Gastroesophageal sphincter (tissue), 4 donors: ENCODE data around the gene EGFLAM. TPM values are rescaled to one million over a fixed set of nuclear protein-coding genes. Genes with fewer than 3 reads are reported as not detected.

Source experiments
- ATAC-seq: fragments of 150-250 bp; one replicate; pipeline ENCODE4 v1.9.1; 2016; ENCODE audit warnings: mild to moderate bottlenecking, moderate library complexity
- H3K27ac ChIP-seq, 4 donors: fragments of 200-600 bp; sonication (generic) in 3 of 4; 1 replicate in 3 of 4; 2 replicates in 1 of 4; pipeline ENCODE4 v1.5.1; 2016 to 2019
- H3K27me3 ChIP-seq: fragments of 200-600 bp; sonication (generic); one replicate; pipeline ENCODE4 v1.5.1; 2019
- H3K36me3 ChIP-seq, 2 donors: fragments of 200-600 bp; sonication (generic); one replicate each; pipeline ENCODE4 v1.5.1; 2019; ENCODE audit warnings: control low read depth in 1 of 2
- H3K4me1 ChIP-seq, 3 donors: fragments of 200-600 bp; sonication (generic); 1 replicate in 2 of 3; 2 replicates in 1 of 3; pipeline ENCODE4 v1.5.1; 2016 to 2019; ENCODE audit warnings: control low read depth in 2 of 3
- H3K4me3 ChIP-seq, 2 donors: fragments of 200-600 bp; sonication (generic); one replicate each; pipeline ENCODE4 v1.5.1; 2019; ENCODE audit warnings: mild to moderate bottlenecking in 1 of 2, moderate library complexity in 1 of 2
- H3K9me3 ChIP-seq, 3 donors: fragments of 200-600 bp; sonication (generic); one replicate each; pipeline ENCODE4 v1.5.1; 2017 to 2019; ENCODE audit warnings: control low read depth in 2 of 3
- EP300 ChIP-seq: sonication (generic); formaldehyde crosslinking; IDR thresholded peaks from one replicate; pipeline ENCODE4 v1.6.1; 2017; ENCODE audit warnings: antibody characterized with exemption, mild to moderate bottlenecking
- POLR2A ChIP-seq, 2 donors: fragments of 450-650 bp; IDR thresholded peaks; one replicate each; pipeline ENCODE4 v1.6.1; 2017; ENCODE audit warnings: antibody characterized with exemption in 2 of 2, mild to moderate bottlenecking in 2 of 2, moderate library complexity in 1 of 2
- POLR2AphosphoS5 ChIP-seq: sonication (generic); formaldehyde crosslinking; IDR thresholded peaks from one replicate; pipeline ENCODE4 v1.6.1; 2017; ENCODE audit warnings: antibody characterized with exemption
- WGBS, 2 donors: methylation state at CpG; one replicate each; pipeline ENCODE4 v1.1.5; 2018; ENCODE audit warnings: low coverage in 1 of 2; 5-methylcytosine and 5-hydroxymethylcytosine counted together
- total RNA-seq, 4 donors: library from RNA; depleted of rRNA; stranded (reverse); fragments of >200 nt; gene quantifications; one replicate each; pipeline ENCODE4 v1.1.0, GENCODE V29; 2016
- TF ChIP-seq, protein P1 (sequence below), 4 experiments: fragments of 200-600 bp in 2 of 4; fragments of 450-650 bp in 2 of 4; sonication (generic) in 1 of 4; IDR thresholded peaks; one replicate each; pipeline ENCODE4 v1.5.1; 2017 to 2019; ENCODE audit warnings: antibody characterized with exemption in 4 of 4, mild to moderate bottlenecking in 2 of 4, moderate library complexity in 2 of 4

EGFLAM gene
- total RNA-seq, 4 donors from 2014 or later = 4.8 to 8.3 (median 7.7) TPM

DNA sequence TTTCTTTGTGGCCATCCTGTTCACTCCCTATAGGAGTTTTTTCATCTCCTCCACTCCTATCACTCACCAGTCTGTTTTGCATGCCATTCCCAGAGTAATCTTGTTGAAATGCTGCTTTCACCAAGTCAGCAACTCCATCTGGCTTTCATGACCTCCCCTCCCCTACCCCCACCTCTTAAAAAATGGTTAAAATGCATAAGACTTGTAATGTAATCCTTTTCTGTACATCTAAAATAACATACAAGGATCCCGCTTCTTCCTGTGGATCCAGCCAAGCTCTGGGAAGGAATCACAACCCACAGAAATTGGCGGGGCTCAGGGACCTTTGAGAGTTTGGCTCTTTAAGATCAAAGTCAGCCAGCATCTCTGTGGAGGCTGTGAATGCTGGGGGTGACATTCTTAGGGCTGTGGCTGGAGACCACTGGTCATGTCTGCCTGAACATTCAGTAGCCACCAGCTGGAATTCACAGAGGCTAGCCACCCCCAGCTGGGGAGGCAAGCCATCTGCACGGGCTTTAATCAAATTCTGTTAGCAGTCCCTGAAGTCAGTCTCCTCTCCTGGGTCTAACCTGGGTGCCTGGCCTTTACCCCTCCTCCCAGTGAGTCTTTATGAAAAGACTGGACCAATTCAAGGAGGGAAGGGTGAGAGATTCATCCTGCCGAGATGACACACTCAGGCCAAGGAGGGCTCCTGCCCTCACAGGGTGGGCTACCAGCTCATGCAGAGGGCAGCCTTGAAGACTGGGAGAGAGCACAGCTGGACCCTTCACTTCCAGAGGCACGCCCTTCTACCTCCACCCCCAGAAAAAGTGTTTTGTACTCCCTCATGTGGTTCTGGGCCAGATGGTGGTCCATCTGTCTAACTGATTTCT, 165.2 kb downstream of the EGFLAM start:
- Histone ChIP-seq H3K27me3 (no peaks in the 10 kb centered on the region), H3K27ac (no peak overlapping the region), H3K4me3 (no peak overlapping the region), H3K9me3 (no peaks in the 10 kb centered on the region), H3K36me3 (no peaks in the 10 kb centered on the region), H3K4me1 (no peaks in the 10 kb centered on the region)
- no peak for ATAC-seq
- TF ChIP-seq POLR2AphosphoS5 (no peak), POLR2A (IDR thresholded peaks at IDR 0.05) (no peak), EP300 (no peak)
- TF ChIP-seq, protein P1, sequence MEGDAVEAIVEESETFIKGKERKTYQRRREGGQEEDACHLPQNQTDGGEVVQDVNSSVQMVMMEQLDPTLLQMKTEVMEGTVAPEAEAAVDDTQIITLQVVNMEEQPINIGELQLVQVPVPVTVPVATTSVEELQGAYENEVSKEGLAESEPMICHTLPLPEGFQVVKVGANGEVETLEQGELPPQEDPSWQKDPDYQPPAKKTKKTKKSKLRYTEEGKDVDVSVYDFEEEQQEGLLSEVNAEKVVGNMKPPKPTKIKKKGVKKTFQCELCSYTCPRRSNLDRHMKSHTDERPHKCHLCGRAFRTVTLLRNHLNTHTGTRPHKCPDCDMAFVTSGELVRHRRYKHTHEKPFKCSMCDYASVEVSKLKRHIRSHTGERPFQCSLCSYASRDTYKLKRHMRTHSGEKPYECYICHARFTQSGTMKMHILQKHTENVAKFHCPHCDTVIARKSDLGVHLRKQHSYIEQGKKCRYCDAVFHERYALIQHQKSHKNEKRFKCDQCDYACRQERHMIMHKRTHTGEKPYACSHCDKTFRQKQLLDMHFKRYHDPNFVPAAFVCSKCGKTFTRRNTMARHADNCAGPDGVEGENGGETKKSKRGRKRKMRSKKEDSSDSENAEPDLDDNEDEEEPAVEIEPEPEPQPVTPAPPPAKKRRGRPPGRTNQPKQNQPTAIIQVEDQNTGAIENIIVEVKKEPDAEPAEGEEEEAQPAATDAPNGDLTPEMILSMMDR (IDR thresholded peaks at IDR 0.05) = no peak
- WGBS, 2 donors = 80% methylated on average over 5 of the region's 5 CpGs; no CpG with 5 or more reads in 1 of the 2 donors

DNA sequence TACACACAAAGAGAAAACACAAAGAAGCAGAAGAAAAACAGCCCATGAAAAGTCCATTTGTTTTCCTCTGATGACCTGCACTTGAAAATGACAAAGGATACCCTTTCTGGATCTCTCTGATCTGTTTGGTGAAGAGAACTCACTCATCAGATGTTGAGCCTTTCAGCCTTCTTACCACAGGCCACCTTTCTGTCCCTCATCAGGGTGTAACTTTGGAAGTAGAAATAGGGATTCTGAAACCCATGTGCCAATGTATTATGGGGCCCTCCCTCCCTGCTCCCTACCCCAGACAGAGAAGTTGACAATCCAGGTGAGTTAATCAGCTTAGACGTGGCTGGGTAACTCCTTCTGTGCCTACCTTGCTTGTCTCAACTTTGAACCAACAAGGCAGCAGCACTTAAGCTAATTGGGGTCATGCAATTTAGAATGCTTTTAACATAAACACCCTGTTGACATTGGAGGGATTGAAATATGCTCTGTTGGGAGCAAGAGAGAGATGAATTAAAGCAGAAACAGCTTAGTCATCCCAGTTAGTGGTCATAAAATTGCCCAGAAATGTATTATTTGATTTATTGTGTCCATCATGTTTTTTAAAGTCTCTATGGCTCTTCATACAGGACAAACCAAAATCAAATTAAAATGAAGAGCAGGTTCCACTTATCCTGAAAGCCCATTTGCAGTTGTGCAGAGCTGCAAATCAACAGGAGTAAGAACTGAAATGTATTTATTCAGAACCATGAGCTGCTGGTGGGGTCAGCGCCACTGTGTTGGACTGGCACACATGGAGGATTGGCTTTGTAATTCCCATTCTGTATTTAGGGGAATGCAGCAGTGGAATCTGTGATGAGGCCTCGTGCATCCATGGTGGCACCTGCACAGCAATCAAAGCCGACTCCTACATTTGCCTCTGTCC, 166.0 kb downstream of the EGFLAM start:
- no peaks in the 10 kb centered on the region for H3K4me1 ChIP-seq
- no peak for ATAC-seq
- no peaks in the 10 kb centered on the region for H3K27me3 ChIP-seq
- H3K9me3 ChIP-seq = no peaks in the 10 kb centered on the region
- H3K4me3 ChIP-seq = no peak overlapping the region
- H3K36me3 ChIP-seq = no peaks in the 10 kb centered on the region
- H3K27ac ChIP-seq = no peak overlapping the region
- 71 to 92% methylated on average over 2 to 4 of the region's 4 CpGs for WGBS, 2 donors
- TF ChIP-seq EP300 (no peak), POLR2AphosphoS5 (no peak), POLR2A (IDR thresholded peaks at IDR 0.05) (no peak)
- TF ChIP-seq, protein P1 (IDR thresholded peaks at IDR 0.05) = no peak

DNA sequence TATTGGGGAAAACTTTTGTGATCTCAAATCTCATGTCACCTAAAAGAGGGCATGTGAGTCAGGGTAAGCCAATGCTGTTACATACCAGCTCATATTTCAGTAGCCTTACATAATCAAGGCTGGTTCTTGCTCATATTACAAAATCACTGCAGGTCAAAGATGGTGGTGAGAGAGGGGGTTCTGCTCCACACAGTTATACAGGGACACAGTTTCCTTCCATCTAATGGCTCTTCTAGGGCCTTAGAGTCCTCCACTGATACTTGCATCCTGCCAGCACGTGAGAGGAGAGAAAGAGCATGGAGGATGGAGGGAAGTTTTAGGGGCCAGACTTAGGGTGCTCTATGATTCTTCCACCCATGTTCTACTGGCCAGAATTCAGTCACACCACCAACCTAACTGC, 168.1 kb downstream of the EGFLAM start:
- H3K36me3 ChIP-seq = no peaks in the 10 kb centered on the region
- TF ChIP-seq POLR2A (IDR thresholded peaks at IDR 0.05) = no peak
- TF ChIP-seq, protein P1 (IDR thresholded peaks at IDR 0.05) = no peak
- TF ChIP-seq POLR2AphosphoS5 = no peak
- no peak for TF ChIP-seq EP300

DNA sequence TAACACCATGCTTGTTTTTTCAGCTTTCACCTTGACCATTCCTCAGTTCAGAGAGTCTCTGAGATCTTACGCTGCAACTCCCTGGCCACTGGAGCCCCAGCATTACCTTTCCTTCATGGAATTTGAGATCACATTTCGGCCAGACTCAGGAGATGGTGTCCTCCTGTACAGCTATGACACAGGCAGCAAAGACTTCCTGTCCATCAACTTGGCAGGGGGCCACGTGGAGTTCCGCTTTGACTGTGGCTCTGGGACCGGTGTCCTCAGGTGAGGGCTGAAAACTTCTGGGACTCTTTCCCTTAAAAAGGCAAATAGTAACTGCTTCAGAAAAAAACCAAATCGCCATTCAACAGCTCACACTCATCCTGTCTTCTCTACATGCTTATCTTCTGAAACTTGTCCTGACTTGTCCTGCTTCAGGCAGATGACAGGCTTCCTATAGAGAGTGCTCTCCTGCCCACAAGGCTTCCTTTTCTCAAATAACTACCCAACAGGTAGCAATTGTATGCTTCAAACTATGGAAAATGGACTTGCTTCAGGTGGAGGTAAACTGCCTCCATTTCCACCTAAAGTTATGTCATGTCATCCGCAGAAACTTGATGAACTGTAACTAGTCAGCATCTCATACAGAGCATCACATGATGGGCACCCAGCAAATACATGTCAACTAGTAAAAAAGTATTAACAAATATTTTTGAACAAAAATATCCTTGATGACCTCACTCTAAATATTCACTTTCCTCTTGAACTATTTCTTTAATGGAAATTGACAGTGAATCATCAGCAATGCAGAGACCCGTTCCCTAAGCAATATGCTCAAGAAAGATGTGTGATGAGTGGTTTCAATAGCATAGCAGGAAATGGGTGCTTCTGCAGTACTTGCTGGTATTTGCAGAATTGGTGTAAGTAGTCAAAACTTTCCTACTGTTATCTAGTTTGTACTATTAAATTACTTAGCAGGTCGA, 168.9 kb downstream of the EGFLAM start:
- Histone ChIP-seq H3K9me3 (no peaks in the 10 kb centered on the region), H3K36me3 (no peaks in the 10 kb centered on the region), H3K4me3 (no peak overlapping the region), H3K27me3 (no peaks in the 10 kb centered on the region), H3K4me1 (no peaks in the 10 kb centered on the region), H3K27ac (no peak overlapping the region)
- WGBS, 2 donors = 84 to 88% methylated on average over 5 to 9 of the region's 9 CpGs
- ATAC-seq = no peak
- TF ChIP-seq, protein P1 (IDR thresholded peaks at IDR 0.05) = no peak
- TF ChIP-seq POLR2AphosphoS5 (no peak), EP300 (no peak), POLR2A (IDR thresholded peaks at IDR 0.05) (no peak)

More for the DNA sequence above, 168.1 kb downstream of the EGFLAM start:
- Histone ChIP-seq H3K27me3 (no peaks in the 10 kb centered on the region), H3K9me3 (no peaks in the 10 kb centered on the region), H3K4me1 (no peaks in the 10 kb centered on the region), H3K4me3 (no peak overlapping the region), H3K27ac (no peak overlapping the region)
- WGBS, 2 donors = 57% methylated on average over 1 of the region's 1 CpG; no CpG with 5 or more reads in 1 of the 2 donors
- no peak for ATAC-seq
